NCI-H2227 treated with DMSO at 0.1 percent for 48 hours (cell line): ENCODE measurements around the gene F12.

Source experiments
- DNase-seq: peaks from one replicate; lab custom pipeline; 2025; lab: John Stamatoyannopoulos, UW

F12 gene

DNA sequence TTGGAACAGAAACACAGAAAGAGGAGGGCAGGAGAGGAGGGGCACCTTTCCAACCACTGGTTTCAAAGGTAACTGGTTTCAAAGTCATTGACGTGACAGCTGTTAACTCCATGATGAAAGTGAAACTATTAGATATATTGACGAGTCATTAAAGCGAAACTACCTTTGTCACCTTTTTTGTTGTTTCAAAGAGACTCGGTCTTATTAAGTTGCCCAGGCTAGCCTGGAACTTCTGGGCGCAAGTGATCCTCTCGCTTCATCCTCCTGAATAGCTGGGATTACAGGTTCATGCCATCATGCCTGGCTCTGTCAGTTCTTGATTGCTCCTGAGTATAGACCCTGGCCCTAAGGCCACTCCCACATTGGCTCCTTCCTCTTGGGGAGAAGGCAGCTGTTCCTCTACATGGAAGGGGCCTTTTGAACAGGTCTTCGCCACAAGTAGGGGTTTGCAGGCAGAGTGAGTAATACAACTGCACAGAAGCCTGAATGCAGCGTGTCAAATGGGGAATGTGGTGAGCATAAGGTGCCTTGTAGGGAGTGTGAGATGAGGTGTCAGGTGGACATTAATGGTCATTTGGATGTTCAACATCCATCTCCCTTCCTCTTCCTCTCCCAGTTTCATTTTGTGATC is 3.4 kb upstream of the F12 start:
- no peak for DNase-seq

DNA sequence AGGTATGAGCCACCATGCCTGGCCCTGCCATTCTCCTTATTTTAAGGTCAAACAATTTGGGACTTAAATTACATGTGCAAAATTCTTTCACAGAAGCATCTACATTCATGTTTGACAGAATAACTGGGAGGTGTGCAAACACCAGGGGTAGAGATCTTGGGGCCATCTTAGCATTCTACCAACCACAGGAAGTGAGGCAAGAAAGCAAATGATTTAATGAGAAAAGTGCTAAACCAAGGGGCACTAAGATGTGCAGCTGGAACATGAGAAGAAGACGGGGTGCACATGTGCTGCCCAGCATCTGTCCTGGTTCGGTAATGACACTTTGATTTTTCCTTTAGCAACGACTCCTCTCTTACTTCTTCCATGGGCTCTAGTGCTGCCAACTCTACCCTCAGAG is 1.2 kb upstream of the F12 start:
- DNase-seq: no peak

DNA sequence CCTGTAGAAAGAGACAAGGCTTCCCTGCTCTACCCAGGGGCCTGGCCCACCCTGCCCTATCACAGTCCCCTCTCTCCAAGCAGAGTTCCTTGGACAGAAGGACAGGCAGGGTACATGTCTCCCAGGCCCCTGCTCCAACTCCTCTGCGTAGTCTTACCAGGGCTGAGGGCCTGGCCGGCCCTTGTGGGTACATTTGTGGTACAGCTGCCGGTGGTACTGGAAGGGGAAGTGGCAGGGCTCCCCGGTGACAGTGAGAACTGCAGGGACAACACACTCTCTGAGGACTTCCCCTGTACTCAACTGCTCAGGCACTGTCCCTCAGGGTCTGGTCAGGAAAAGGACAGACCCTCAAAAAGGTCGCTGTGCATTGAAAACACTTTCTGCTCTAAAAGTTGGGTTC is 3.6 kb downstream of the F12 start:
- DNase-seq: no peak

DNA sequence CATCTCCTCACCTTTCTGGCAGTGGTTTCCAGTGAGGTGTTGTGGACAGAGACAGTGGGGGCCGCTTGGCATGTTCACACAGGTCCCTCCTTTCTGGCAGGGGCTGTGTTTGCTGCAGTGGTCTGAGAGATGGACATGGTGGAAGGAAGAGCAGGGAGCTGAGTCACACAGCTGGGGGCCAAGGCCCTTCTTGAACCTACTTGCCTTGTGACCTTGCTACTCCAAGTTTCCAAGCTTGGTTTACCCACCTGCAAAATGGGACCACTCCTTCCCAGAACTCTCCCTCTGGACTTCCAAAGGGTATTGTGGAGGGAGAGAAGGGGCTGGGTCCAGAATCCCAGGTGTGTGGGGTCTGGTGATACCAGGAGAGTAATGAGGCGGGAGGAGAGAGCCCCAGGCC is 4.1 kb downstream of the F12 start:
- DNase-seq: no peak

DNA sequence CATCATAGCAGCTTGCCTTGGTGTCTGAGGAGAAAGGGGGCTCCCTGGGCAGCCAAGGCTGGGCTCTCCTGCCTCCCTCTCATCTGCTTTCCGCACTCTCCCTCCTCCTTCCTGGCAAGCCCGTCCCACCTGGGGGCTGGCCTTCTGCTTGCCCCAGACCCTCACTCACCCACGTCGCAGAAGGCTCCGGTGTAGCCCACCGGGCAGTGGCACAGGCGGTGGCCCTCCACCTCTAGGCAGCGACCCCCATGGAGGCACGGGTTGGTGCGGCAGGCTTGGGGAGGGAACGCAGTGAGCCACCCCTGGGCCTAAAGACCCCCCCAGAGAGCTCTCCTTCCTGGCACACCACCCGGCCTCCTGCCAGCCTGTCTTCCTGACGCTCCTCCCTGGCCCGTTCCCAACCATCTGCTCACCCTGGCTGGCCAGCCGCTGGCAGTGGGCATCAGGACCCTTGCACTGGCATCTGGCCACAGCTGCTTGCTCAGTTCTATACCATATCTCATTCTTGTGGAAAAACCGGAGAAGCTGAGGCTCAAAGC is 4.7 kb downstream of the F12 start:
- no peak for DNase-seq

DNA sequence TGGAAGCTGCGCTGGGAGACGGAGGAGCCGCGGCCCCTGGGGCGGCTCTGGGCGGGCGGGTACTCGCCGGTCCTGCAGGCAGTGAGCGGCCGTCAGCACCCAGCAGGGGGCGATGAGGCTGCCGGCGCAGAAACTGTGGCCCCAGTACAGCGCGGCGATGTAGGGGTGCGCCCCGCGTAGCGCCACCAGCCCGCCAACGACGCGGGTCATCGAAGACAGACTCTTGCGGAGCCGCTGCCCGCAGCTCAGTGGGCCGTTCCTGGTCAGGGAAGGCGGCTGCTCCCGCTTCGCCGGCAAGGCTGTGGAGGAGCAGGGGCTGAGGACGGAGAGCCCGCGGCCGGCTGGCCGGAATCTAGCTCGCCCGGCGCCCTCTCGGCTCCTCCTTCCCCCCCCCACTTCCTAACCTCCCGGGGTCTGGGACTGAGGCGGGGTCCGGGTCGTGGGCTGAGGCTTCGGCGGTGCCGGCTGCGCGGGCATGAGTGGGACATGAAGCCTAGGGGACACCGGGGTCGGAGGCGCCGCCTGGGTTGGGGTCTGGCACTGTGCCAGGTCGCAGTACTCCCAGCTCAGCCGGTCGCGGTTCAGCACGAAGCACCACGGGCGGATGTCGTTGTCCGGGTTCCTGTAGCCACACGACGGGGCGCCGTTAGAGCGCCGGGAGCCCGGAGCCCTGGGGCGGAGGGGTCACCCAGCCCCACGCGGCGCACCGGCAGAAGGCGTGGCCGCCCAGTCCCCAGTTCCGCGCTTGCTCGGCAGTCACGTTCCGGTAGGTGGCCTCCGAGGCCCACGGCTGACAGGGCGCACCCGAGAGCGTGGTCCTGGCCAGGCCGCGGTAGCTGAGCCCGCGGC is 5.3 kb downstream of the F12 start:
- DNase-seq: peak; percentile 10

DNA sequence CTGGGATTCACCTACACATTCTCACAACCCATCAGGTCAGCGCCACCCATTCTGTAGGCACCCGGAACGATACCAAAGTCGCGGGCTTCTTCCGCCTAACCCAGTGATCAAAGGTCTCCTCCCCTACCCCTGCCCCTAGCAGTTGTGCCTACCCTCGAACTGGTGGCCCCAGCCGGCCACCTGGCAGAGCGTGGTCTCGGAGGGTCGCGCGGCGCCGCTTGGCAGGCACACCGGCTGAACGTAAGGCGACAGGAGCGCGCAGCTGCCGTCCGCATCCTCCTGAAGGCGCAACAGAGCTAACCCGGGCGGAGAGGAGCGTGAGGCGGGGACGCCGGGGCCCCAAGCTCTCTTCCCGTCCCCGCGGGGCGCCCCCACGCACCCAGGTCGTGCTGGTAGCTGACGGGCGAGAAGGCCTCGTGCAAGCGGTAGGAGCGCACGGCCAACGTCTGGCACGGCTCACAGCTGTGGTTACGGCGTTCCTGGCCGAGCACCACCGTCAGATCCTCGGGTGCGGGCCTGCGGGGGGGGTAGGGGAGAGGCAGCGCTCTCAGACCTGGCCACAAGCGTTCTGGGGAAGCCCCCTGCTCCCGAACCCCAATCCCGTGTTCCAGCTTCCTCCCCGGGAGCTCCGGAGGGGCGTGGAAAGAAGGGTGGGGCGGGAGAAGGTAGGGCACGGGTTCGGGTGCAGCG is 6.1 kb downstream of the F12 start:
- DNase-seq: no peak

DNA sequence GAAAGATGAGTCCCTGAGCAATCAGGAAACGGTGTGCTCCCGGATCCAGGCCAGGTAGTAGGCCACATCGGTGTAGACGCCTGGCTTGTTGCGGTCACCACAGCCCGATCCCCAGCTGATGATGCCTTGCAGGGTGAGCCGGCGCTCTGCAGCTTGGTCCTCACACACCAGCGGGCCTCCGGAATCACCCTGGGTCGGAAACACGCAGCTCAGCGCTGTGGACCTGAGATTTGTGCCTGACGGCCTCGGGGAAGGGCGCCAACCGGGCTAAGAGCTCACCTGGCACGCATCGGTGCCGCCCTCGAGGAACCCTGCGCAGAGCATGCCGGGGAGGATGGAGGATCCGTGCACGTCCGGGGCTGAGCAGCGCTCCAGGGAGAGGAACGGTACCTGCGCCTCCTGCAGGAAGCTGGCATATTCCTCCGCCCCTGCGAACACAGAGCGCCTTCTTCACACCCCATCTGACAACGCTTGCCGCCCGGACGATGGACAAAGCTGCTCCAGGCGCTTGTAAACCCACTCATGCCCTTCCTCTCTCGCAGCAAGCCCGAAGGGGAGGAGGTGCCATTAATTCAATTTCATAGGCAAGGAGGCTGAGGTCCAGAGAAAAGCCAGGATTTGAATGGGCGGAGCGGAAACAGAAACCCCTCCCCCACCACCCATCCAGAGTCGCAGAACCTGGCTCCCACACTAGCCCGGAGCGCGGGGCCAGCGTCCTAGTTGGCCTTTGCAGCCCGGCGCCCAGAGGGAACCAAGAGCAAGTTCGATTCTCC is 6.9 kb downstream of the F12 start:
- peak; percentile 70 for DNase-seq

DNA sequence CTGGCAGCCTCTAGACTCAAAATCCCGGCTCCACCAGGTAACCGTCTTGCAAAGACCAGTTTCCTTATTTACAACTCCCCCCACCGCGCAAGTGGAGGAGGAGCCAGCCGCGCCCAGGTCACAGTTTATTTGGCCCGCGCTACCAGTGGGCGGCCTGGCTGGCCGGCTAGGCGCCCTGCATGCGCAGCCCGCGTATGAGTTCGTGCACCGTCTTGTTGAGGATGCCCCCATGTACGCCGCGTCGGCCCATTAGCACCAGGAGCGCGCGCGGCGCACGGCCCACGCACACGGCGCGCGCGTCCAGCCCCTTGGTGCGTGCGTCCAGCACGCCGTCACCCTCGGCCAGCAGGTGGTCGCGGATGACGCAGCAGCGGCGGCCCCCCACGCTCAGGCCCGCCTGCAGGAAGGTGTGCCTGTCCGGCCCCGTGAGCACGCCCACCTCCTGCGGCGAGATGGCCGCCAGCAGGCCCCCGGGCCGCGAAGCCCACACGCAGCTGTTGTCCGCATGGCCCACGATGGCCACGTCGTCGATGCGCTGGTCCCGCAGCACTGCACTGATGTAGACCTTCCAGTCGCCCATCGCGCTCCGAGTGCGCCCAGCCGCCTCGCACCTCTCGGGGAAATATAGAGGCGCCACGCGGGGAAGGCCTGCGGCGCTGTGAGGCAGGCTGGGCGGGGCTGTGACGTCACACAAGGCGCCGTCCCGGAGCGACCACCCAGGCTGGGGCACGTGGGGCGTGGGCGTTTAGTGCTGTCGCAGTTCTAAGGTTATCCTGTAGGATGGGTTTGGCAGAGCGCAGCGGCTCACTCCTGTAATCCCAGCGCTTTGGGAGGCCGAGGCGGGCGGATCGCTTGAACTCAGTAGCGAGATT is 9.1 kb downstream of the F12 start, which contains the start of gene PFN3:
PFN3 (minus strand) TSS at position 665 of the 872 bp plus-strand sequence; CDS start at position 580, 85 bp downstream.
- DNase-seq: no peak

DNA sequence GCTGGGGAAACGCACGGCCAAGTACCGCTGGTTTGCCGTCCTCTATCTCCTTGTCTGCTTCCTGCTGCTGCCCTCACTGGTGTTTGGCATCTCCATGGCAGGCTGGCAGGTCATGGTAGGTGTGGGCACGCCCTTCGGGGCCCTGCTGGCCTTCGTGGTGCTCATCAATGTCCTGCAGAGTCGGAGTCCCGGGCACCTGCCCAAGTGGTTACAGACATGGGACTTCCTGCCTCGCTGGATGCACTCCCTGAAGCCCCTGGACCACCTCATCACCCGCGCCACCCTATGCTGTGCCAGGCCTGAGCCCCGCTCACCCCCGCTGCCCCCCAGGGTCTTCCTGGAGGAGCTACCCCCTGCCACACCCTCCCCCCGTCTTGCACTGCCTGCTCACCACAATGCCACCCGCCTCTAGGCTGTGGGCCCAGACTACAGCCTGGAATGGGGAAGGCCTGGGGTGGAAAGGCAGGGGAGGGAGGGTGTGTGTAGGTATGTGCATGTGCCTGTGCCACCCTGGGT is 11.4 kb downstream of the F12 start:
- no peak for DNase-seq

DNA sequence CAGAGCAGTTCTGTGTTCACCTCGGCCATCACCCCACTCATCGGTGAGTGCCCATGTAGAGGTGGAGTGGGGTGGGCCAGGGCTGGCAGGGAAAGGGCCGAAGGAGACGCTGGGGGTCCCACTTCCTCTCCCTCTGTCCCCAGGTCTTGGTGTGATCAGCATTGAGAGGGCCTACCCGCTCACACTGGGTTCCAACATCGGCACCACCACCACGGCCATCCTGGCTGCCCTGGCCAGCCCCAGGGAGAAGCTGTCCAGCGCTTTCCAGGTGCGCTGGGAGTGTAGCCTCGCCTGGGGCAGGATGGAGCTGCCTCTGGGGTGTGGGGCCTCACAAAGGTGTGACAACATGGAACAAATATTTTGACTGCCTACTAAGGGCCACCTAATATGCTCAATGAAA is 12.6 kb downstream of the F12 start:
- DNase-seq: no peak

DNA sequence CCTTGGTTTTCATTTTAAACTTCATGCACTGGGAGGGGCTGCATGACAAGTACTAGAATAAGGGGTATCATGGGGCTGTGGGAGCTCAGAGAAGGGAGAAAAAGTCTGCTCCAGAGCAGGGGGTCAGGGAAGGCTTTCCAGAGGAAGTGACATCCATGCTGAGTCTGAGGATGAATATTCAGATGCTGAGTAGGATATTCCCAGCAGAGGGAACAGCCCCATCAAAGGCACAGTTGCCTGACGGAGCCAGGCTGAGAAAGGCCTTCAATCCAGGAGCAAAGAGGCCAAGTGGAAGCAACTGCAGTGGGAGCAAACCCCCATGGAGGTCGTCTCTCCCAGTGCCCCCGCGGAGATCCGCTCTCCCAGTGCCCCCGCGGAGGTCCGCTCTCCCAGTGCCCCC is 13.3 kb downstream of the F12 start:
- DNase-seq: no peak

DNA sequence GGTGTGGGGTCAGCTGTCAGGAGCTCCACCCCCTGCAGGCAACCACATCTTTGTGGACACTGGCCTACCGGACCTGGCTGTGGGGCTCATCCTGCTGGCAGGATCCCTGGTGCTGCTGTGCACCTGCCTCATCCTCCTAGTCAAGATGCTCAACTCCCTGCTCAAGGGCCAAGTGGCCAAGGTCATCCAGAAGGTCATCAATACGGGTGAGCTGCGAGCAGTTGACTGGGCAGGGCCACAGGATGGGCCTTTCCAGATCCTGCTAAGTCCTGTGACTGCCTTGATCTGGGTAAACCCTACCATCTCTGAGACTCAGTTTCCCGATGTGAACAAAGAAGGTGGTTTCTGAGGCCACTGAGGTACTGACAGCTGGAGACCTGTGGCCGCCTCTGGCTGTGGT is 15.4 kb downstream of the F12 start:
- no peak for DNase-seq

DNA sequence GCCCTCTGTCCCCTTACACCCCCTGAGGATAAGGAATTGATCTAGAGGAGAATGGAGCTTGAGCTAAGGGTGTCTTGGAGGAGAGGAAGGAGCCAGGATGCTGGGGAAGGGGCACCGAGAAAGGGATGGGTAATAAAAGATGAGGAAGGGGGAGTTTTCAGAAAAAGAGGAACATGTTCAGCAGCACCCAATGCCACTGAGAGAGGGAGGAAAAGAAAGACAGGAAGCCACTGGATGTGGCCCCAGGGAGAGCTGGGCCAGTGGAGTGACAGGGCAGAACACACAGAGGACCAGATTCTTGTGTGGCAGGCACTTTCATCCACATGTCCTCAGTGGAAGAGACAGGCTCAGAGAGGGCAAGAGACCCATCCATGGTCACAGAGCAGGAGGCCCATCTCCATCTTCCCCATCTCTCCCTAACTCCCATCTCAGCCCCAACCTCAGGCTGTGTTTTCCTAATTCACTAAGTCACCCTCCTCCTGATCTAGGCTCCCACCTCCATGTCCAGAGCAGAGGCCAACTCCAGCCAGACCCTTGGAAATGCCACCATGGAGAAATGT is 16.1 kb downstream of the F12 start:
- no peak for DNase-seq

DNA sequence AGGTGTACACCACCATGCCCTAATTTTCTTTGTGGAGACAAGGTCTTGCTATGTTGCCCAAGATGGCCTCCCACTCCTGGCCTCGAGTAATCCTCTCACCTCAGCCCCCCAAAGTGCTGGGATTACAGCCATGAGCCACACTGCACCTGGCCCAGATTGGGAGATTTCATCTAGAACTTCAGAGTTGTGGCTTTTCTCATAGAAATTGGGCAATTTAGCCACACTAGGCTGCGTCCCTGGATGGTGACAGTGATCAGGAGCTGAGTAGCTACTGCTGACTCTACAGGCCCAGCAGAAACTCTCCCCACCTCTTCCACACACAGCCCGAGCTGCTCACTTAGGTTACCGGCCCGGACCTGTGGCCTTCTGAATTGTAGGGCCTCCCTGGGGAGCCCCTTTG is 16.6 kb downstream of the F12 start:
- DNase-seq: no peak

DNA sequence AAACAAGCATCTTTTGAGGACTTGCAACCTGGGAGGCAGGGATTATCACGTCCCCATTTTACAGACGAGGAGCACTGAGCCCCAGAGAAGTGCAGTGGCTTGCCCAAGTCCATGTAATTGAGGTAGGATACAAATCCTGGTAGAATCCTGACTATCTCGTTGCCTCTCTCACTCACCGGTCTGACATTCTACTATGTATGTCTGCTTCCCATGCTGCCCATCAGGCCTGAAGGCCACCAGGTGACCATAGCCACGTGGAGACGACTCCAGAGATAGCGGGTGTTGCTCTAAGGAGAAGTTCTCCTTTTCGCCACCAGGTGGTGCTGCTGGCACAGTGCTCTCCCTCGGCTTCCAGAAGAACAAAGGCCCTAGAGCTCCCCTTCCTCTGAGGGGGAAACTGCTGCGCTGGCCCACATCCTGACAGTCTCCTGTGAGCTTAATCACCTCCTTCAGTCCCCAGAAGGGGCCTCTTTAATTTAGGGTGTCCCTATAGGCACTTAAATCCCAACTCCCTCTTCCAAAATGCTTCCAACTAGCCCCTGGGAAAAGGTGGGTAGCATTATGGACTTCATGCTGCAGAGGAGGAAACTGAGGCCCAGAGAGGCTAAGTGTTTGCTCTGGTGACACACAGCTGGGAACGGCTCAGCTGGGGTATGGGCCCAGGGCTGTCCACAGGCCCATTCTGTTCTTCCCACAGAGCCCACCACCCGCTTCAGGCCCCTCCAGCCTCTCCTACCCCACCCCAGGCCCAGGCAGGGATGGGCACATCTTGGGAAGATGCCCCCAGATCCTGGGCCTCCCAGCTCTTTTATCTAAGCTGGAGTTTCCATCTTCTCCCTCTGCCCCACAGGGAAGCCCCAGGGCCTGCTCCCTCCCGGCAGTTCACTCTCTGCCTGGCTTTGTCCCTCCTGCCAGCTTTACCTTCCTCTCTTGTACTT is 18.7 kb downstream of the F12 start:
- DNase-seq: peak; percentile 71

DNA sequence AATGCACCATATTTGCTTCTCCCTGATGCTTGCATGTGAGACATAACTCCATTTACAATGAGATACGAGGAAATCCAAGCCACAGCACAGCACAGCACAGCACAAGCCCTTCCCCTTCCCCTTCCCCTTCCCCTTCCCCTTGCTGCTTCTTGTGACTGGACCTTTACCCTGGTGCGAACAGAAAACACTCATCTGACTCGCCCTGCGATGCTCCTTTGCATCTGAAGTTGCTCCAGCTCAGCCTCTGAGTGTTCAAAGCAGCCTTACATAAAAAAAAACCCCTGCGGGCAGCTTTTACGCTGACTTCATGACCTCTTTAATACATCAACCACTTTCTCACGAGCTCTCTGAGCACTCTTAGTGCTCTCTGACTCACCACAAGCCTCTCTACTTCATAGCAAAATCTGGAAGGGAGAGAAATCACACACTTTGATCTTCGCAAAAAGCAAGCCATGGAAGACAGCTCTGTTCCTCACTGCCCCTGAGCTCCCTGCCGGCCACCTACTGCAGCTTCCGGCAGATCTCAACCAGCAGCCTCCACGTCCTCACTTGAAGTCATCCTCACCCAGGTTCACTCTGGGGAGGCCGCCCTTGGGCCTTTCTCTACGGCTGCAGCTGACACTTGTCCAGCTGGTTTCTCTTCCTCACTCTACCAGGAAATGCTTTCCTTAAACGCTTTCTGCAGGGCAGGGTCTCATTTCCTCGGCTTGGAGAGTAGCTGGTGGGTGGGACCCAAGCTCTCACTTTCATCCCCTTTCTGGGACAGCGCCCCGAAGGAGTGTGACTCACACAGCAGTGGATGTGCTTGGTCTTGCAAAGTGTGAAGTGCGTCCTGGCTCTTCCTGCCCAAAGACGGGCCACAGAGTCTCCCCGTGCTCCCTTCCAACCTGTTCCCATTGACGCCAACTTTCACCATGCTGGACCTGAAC is 19.9 kb downstream of the F12 start:
- DNase-seq: no peak

DNA sequence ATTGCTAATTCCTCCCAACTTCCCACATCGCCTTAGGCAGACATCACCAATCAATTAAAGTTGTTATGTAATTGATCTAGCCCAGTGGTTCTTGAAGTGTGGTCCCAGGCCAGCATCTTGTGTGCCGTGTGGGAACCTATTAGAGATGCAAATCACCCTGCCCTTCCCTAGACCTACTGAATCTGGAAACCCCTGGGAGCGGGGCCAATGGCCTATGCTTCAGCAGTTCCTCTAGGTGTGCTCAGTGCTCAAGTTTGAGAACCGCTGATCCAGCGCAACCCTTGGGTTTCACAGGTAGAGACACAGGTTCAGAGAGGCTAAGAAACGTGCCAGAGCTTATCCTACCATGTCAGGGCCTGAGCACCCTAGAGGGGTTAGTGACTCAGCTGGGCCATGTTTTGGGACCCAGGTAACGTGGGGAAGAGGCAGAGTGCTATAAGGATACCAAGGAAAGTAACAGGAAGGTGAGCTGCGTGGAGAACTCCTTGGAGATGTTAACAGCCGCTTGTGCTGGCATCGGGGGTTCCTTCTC is 20.8 kb downstream of the F12 start:
- no peak for DNase-seq
